NT2/D1 (cell line): ENCODE results near the gene CREB5.

ENCODE experiments used
- SUZ12 ChIP-seq: IDR thresholded peaks from 2 replicates; pipeline ENCODE4 v1.6.1; 2011; ENCODE audit not compliant: insufficient read length, insufficient read depth; ENCODE audit errors: extremely low read depth
- YY1 ChIP-seq: IDR thresholded peaks from 2 replicates; pipeline ENCODE4 v1.6.1; 2011; ENCODE audit not compliant: insufficient read length, insufficient read depth
- ZNF274 ChIP-seq: IDR thresholded peaks from 2 replicates; pipeline ENCODE4 v1.6.1; 2011; ENCODE audit warnings: mild to moderate bottlenecking, low read depth, low read length

DNA sequence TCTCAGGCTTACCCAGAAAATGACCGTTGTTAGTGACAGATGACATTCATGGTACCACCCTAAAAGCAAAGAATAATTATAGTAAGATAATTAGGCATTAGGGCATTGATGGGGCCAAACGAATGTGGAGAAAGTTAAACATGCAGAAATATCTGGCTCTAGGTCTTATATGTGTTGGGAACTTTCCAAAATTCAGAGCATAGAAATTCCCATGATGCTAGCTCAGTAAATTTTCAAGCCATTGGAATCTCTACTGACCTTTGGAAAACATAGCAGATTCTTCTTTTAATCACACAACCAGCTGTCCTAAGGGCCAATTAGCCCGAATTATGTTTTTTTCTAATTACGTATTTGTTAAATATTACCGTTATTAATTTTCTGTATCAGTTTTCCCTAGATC lies 136.1 kb downstream of the CREB5 start:
- TF ChIP-seq YY1 (no peak), ZNF274 (no peak), SUZ12 (no peak)
